HFF-Myc (cell line): Measurements from ENCODE around the gene SLC26A2.
"Not testable (repeated sequence)": the region's sequence is repeated elsewhere in the genome, so short reads cannot be mapped to it uniquely, and the experiment has no call there.

ENCODE experiments used
- DNase-seq: peaks from one replicate; pipeline ENCODE4 v3.0.0-alpha.2; 2011; ENCODE audit warnings: low read depth; ENCODE audit errors: extremely low read depth
- H3K4me3 ChIP-seq: replicated peaks from 2 replicates; pipeline ENCODE4 v1.5.1; 2011; ENCODE audit warnings: low read depth, mild to moderate bottlenecking, control low read depth, low read length
- TF ChIP-seq, protein P1 (sequence below): IDR thresholded peaks from 2 replicates; pipeline ENCODE4 v1.5.1; 2012; ENCODE audit warnings: mild to moderate bottlenecking, low read depth, low read length, control low read depth; ENCODE audit errors: missing control alignments

SLC26A2 gene

DNA sequence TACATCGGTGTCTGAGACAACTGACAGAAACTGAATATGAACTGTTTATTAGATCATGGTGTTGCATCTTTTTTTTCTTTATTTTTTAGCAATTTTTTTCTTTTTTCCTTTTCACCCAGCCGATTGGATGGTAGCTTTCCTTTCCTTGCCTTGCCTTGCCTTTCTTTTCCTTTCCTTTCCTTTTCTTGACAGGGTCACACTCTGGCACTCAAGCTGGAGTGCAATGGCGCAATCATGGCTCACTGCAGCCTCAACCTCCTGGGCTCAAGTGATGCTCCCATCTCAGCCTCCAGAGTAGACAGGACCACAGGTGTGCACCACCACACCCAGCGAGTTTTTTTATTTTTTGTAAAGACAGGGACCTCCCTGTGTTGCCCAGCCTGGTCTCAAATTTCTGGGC, 18.8 kb upstream of the SLC26A2 start:
- no peak overlapping the region for H3K4me3 ChIP-seq
- TF ChIP-seq, protein P1, sequence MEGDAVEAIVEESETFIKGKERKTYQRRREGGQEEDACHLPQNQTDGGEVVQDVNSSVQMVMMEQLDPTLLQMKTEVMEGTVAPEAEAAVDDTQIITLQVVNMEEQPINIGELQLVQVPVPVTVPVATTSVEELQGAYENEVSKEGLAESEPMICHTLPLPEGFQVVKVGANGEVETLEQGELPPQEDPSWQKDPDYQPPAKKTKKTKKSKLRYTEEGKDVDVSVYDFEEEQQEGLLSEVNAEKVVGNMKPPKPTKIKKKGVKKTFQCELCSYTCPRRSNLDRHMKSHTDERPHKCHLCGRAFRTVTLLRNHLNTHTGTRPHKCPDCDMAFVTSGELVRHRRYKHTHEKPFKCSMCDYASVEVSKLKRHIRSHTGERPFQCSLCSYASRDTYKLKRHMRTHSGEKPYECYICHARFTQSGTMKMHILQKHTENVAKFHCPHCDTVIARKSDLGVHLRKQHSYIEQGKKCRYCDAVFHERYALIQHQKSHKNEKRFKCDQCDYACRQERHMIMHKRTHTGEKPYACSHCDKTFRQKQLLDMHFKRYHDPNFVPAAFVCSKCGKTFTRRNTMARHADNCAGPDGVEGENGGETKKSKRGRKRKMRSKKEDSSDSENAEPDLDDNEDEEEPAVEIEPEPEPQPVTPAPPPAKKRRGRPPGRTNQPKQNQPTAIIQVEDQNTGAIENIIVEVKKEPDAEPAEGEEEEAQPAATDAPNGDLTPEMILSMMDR, result no peak
- DNase-seq, result no peak

DNA sequence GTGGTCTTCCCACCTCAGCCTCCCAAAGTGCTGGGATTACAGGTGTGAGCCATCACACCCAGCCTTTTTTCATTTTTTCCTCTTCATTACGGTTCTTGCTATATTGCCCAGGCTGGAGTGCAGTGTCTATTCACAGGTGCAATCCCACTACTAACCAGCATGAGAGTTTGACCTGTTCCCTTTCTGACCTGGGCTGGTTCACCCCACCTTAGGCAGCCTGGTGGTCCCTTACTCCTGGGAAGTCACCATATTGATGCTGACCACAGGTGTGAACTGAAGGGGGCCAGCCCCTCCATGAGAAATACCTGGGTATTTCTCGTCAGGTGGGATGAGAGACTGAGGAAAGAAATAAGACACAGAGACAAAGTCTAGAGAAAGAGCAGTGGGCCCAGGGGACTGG, 18.4 kb upstream of the SLC26A2 start:
- DNase-seq, result no peak
- no peak overlapping the region for H3K4me3 ChIP-seq
- TF ChIP-seq, protein P1, result no peak

DNA sequence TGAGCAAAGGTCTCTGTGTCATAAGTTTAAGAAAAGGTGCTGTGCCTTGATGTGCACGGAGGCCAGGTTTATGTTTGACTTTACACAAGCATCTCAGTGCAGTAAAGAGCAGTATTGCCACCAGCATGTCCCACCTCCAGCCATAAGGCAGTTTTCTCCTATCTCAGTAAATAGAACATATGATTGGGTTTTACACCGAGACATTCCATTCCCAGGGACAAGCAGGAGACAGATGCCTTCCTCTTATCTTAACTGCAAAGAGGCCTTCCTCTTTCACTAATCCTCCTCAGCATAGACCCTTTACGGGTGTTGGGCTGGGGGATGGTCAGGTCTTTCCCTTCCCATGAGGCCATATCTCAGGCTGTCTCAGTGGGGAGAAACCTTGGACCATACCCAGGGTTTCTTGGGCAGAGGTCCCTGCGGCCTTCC, 17.8 kb upstream of the SLC26A2 start:
- H3K4me3 ChIP-seq, DNase-seq: not testable (repeated sequence)

DNA sequence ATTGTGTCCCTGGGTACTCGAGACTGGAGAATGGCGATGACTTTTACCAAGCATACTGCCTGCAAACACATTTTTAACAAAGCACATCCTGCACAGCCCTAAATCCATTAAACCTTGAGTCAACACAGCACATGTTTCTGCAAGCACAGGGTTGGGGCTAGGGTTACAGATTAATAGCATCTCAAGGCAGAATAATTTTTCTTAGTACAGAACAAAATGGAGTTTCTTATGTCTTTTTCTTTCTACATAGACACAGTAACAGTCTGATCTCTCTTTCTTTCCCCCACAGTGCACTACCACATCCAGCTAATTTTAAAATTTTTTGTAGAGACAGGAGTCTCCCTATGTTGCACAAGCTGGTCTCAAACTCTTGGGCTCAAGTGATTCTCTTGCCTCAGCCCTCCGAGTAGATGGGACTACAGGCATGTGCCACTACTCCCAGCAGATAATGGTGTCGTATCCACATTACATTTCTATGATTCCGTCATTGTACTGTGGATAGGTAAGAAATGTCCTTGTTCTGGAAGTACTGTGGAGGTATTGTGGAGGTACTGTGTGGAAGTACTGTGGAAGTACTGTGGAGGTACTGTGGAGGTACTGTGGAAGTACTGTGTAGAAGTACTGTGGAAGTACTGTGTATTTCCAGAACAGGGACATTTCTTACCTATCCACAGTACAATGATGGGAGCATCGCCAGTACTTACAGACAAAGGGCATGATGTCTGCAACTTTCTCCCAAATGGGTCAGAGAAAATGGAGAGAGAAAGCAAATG, 17.2 kb upstream of the SLC26A2 start:
- DNase-seq, H3K4me3 ChIP-seq: not testable (repeated sequence)

DNA sequence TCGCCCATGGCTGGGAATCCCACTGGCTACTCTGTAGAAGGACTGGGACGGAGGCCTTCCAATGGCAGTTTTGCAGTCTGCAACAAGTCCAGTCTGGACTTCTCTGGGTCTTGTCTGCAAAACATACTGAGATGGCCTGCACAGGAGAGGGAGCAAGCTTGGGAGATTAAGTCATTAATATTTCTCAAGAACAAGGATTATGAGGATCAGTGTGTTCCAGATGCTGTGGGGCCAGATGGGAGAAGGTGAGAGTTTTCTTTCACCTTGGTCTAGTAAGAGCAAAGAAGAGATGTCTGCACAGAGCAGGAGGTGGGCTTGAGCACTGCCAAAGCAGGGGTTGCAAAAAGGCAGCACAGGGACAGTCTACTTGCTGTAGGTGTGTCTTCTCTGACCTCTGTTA, 15.9 kb upstream of the SLC26A2 start, which contains the start of gene PDE6A:
TSS of gene PDE6A (minus strand) at position 128 of the 400 bp plus-strand sequence. CDS start at position 8, 120 bp downstream.
- no peak within 1 kb of the TSS for H3K4me3 ChIP-seq
- TF ChIP-seq, protein P1, result no peak
- no peak for DNase-seq

DNA sequence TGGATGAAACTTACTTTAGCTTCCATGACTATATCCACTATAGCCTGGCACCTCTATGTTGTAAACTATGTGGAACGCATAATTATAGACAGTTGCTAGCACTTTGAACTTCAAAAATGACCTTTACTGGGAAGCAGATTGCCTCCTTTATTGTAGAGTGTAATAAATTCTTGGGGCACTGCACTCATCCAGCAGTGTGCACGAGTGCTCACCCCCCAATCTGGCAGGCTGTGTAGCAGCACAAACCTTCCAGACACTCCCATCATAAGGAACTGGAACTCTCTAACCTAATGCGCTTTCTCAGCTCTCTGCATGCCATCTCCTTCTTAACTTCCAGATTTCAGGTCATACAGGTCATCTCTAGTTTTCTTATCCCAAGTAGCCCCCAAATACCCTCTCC, 14.4 kb upstream of the SLC26A2 start:
- DNase-seq, result no peak
- TF ChIP-seq, protein P1, result no peak
- H3K4me3 ChIP-seq, result no peak overlapping the region

DNA sequence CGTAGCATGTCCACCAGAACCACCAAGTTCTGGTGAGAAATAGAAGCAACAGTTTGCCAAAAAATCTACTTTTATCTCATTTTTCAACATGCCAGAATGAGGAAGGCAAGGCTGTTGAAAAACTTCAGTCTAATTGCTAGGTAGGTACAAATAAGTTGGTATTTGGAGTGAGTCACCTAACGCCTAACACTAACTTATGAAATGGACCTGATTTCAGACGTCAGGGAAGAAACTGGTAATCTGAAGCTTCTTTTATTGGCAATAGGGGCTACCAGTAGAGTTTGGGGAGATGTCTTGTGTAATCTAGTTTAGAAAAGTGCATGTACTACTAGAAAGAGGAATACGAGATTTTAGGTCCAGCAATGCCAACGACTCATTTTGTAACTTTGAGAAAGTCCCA, 11.6 kb upstream of the SLC26A2 start:
- no peak for DNase-seq
- H3K4me3 ChIP-seq, result no peak overlapping the region
- TF ChIP-seq, protein P1, result no peak
